Measurements from ENCODE around the gene DLX6. TPM values are rescaled to one million over a fixed set of nuclear protein-coding genes. Genes with fewer than 3 reads are reported as not detected.

Gene DLX6
- polyA plus RNA-seq, 2 donors, result 0.06 TPM; not detected in 1

DNA sequence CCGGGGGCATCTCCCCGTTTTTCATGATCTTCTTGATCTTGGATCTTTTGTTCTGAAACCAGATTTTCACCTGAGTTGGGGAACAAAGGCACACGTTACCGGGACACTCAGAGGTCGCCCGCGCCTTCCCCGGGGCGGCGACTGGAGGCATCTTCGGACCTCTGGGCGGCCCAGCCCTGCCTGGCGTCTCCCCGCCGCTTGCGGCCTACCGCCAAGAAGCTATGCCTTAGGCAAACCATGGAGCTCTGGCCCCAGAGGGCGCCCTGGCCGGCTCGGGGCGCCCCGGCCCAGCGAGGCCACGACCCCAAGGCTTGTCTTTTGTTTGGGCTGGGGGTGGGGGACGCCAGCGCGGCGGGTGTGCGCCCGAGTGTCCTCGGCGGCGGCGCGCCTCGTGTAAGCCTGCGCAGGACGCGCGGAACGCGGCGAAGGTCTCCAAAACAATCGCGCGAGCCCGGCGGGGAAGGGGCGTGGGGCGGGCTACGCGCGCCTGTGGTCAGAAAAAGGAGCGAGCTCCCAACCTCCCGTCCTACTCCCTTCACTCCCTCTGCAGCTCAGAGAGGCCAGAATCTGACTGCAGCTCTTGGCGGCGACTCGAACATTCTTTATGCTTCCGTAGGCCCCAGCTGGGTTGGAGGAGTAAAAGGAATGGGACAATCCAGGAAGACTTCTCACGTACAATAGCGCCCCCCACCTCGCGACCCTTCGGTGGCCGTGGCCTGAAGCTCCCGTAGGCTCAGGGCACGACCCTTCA is 15.8 kb downstream of the DLX6 start:
- Histone ChIP-seq H3K27ac (ENCODE audit: low read depth in 2 of 2, low read length in 1 of 2) (no peak overlapping the region), H3K27me3 (ENCODE audit: control insufficient read depth in 1 of 2, insufficient read depth in 2 of 2, low read length in 2 of 2) (peaks cover 0 to 41% of the 10 kb centered on the region in 2 donors), H3K4me1 (ENCODE audit: control insufficient read depth in 2 of 2, insufficient read depth in 2 of 2, low read length in 1 of 2) (peaks cover 2 to 24% of the 10 kb centered on the region in 2 donors), H3K9me3 (ENCODE audit: control insufficient read depth in 2 of 2, insufficient read depth in 1 of 2, low read depth in 1 of 2, low read length in 1 of 2) (peaks cover 0 to 6% of the 10 kb centered on the region in 2 donors), H3K4me3 (ENCODE audit: low read depth in 1 of 2, low read length in 2 of 2) (no peak overlapping the region), H3K36me3 (ENCODE audit: control insufficient read depth in 2 of 2, insufficient read depth in 2 of 2, low read length in 1 of 2) (no peaks in the 10 kb centered on the region)
- WGBS, 2 donors, result 15 to 29% methylated on average over 66 to 67 of the region's 67 CpGs

DNA sequence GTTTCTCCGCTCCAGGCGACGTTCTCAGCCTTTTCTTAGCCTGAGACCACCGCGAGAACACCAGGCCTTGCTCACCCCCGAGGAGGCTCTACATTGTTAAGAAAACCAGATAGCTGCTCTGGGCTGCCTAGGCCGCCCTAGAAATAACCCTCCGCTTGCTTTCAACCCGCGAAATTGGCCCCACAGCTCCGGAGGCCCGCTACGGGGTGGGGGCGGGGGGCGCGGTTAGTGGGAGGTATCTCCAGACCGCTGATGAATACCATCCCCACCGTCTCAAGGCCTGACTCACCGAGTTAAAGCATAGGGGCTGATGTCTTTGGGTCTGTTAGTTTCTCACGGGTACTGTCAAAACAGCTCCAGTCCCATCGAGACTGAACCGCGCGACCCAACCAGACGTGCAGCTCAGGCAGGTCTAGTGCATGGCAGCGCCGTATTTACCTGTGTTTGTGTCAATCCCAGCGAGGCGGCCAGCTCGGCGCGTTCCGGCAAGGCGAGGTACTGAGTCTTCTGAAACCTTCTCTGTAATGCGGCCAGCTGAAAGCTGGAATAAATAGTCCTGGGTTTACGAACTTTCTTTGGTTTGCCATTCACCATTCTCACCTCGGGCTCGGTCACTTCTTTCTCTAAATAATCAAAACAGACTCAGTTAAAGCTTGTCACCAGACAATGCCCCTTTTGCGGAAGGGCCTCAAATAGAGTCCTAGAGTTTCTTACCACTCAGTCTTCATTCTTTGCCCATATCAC is 16.6 kb downstream of the DLX6 start:
- WGBS, 2 donors, result 22 to 36% methylated on average over 39 of the region's 39 CpGs
- Histone ChIP-seq H3K27ac (ENCODE audit: low read depth in 2 of 2, low read length in 1 of 2) (no peak overlapping the region), H3K36me3 (ENCODE audit: control insufficient read depth in 2 of 2, insufficient read depth in 2 of 2, low read length in 1 of 2) (no peaks in the 10 kb centered on the region), H3K4me1 (ENCODE audit: control insufficient read depth in 2 of 2, insufficient read depth in 2 of 2, low read length in 1 of 2) (peaks cover 2 to 18% of the 10 kb centered on the region in 2 donors), H3K9me3 (ENCODE audit: control insufficient read depth in 2 of 2, insufficient read depth in 1 of 2, low read depth in 1 of 2, low read length in 1 of 2) (peaks cover 0 to 6% of the 10 kb centered on the region in 2 donors), H3K27me3 (ENCODE audit: control insufficient read depth in 1 of 2, insufficient read depth in 2 of 2, low read length in 2 of 2) (peaks cover 0 to 35% of the 10 kb centered on the region in 2 donors), H3K4me3 (ENCODE audit: low read depth in 1 of 2, low read length in 2 of 2) (no peak overlapping the region)

DNA sequence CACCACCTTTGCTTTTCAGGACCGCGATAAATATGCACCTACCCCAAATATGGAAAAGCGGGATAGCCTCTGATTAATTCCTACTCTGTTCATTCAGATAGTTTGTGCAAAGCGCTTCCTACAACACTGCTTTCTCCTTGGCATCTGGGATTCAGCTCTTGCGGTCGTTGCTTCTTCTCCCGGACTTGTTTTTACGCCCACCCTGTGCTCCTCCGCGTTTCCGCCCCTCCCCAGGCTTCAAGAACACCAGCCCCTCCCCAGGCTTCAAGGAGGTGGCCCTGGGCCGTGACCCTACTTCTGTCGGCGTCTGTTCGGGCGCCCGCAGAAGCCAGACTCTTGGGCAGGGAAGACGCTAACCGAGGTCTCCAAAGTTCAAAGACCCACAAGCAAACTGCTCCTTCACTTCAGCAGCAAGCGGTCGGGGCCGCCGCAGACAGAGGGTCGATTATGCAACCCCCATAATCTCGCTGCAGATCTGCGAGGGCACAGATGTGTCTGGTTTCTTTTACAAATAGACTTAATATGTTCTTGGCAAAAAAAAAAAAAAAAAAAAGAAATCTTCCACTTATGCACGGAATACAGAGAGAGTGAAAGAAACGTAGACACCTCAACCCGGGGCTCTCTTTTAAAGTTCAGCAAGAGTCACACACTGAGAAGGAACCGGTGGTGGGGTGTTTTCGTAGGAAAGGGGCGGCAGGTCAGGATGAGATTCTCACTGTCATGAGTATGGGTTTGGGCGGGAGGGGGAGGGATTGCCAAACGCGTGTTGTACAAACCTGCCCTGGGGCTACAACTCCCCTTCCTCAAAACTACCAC is 17.3 kb downstream of the DLX6 start:
- H3K9me3 ChIP-seq (ENCODE audit: control insufficient read depth in 2 of 2, insufficient read depth in 1 of 2, low read depth in 1 of 2, low read length in 1 of 2), result peaks cover 0 to 3% of the 10 kb centered on the region in 2 donors
- no peaks in the 10 kb centered on the region for H3K36me3 ChIP-seq (ENCODE audit: control insufficient read depth in 2 of 2, insufficient read depth in 2 of 2, low read length in 1 of 2)
- no peak overlapping the region for H3K4me3 ChIP-seq (ENCODE audit: low read depth in 1 of 2, low read length in 2 of 2)
- peaks cover 4 to 14% of the 10 kb centered on the region in 2 donors for H3K4me1 ChIP-seq (ENCODE audit: control insufficient read depth in 2 of 2, insufficient read depth in 2 of 2, low read length in 1 of 2)
- peaks cover 0 to 28% of the 10 kb centered on the region in 2 donors for H3K27me3 ChIP-seq (ENCODE audit: control insufficient read depth in 1 of 2, insufficient read depth in 2 of 2, low read length in 2 of 2)
- 10 to 26% methylated on average over 35 of the region's 35 CpGs for WGBS, 2 donors
- no peak overlapping the region for H3K27ac ChIP-seq (ENCODE audit: low read depth in 2 of 2, low read length in 1 of 2)

DNA sequence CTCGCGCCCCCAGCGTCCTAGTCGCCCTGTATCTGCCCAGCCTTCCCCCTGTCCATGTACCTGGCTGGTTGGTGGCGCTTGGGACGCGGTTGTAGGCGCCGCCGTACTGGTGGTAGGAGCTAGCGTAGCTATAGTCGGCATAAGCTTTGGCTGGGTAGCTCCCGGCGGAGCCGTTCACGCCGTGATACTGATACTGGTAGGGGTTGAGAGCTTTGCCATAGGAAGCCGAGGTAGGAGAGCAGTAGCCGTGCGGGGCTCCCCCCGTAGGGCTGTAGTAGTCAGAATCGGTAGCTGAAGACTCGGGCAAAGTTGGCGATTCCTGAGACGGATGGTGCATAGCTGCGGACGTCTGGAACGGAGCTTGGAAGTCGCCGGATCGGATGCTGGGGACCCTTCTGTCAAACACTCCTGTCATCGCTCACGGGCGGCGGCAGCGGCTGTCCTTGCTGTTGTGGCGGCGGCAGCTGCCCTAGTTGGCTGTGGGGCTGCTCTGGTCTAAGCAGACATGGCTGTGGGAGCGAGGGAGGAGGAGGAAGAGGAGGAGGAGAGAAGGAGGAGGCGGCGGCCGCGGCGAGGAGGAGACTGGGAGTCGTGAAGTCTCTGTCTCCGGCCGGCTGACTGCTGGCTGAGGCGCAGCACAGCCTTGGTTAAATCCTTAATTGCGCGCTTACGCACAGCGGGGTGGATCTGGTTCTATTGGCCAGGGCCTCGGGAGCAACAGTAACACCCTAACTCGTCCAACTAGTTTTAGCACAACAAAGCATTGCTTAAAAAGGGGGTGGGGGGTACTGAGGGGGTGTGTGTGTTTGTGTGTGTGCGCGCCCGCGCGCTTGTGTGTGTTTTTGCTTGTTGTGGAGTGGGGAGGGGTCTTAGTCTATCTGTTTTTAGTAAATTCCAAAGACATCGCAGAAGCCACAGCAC is 19.1 kb downstream of the DLX6 start, which contains the start of gene DLX5:
Gene DLX5, minus strand, starts transcription at position 623 of the 921 bp plus-strand sequence. Its CDS starts 208 bp downstream, at position 415.
- Histone ChIP-seq H3K9me3 (ENCODE audit: control insufficient read depth in 2 of 2, insufficient read depth in 1 of 2, low read depth in 1 of 2, low read length in 1 of 2) (peaks cover 0 to 3% of the 10 kb centered on the region in 2 donors), H3K4me1 (ENCODE audit: control insufficient read depth in 2 of 2, insufficient read depth in 2 of 2, low read length in 1 of 2) (peaks cover 4 to 8% of the 10 kb centered on the region in 2 donors), H3K4me3 (ENCODE audit: low read depth in 1 of 2, low read length in 2 of 2) (peak within 1 kb of the TSS; percentile 64 to 67), H3K36me3 (ENCODE audit: control insufficient read depth in 2 of 2, insufficient read depth in 2 of 2, low read length in 1 of 2) (no peaks in the 10 kb centered on the region), H3K27ac (ENCODE audit: low read depth in 2 of 2, low read length in 1 of 2) (peak within 1 kb of the TSS; percentile 37 to 57), H3K27me3 (ENCODE audit: control insufficient read depth in 1 of 2, insufficient read depth in 2 of 2, low read length in 2 of 2) (peaks cover 0 to 21% of the 10 kb centered on the region in 2 donors)
- WGBS, 2 donors, result 2 to 3% methylated on average over 60 of the region's 60 CpGs

DNA sequence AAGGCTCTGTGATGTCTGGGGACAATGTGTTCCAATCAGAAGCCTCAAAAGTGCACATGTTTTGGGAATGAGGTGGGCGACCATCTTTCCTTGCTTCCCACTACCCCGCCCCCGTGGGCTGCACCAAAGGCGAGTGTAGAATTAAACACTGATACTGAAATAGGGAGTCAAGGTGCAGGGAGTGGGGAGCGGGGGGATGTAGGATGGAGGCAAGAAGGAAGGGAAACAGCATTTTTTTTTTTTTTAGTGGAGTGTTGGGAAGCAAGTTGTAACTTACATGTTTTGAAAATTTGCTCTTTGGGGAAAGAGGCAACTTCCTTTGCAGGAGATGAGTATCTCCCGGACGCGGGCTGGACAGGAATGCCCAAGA is 19.8 kb downstream of the DLX6 start:
- peaks cover 4 to 8% of the 10 kb centered on the region in 2 donors for H3K4me1 ChIP-seq (ENCODE audit: control insufficient read depth in 2 of 2, insufficient read depth in 2 of 2, low read length in 1 of 2)
- H3K27ac ChIP-seq (ENCODE audit: low read depth in 2 of 2, low read length in 1 of 2), result no peak overlapping the region
- 10 to 28% methylated on average over 8 of the region's 8 CpGs for WGBS, 2 donors
- H3K4me3 ChIP-seq (ENCODE audit: low read depth in 1 of 2, low read length in 2 of 2), result no peak overlapping the region
- peaks cover 0 to 21% of the 10 kb centered on the region in 2 donors for H3K27me3 ChIP-seq (ENCODE audit: control insufficient read depth in 1 of 2, insufficient read depth in 2 of 2, low read length in 2 of 2)
- H3K9me3 ChIP-seq (ENCODE audit: control insufficient read depth in 2 of 2, insufficient read depth in 1 of 2, low read depth in 1 of 2, low read length in 1 of 2), result peaks cover 0 to 3% of the 10 kb centered on the region in 2 donors
- H3K36me3 ChIP-seq (ENCODE audit: control insufficient read depth in 2 of 2, insufficient read depth in 2 of 2, low read length in 1 of 2), result no peaks in the 10 kb centered on the region

DNA sequence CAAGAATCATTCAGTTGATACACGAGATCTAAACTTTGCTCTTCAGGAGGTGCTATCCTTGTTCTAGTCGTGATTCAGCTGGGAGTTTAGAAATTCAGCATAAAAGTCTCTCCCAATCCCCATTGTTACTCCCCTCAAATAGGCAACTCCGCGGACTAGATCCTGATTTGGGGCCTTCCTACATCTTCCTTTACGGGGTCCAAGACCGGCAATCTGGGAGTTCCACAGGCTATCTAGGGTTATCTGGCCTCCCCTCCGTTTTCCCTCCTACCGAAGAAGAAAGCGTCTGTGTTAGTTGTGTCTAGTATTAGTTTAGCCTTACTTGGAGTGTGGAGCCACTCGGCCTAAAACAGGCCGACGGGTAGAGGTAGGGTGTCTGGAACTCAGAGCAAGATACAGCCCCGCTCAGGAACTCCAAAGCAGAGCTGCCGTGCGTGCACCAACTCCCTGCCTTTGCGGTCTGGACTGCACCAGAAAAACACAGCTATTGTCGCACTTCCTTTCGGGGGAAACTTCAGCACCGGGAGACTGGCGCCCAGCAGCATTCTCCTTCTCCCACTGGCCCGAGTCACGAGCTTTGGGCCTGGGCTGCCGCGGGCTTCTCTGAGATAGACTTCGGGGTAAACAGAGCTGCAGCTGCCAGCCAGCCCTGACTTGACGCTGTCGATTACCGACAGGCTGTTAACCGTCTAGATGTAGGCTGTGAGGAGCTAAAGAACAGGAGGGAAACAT is 20.8 kb downstream of the DLX6 start:
- 21 to 40% methylated on average over 29 of the region's 29 CpGs for whole genome bisulfite sequencing, 2 donors
- Histone ChIP-seq H3K27ac (ENCODE audit: low read depth in 2 of 2, low read length in 1 of 2) (no peak overlapping the region), H3K4me3 (ENCODE audit: low read depth in 1 of 2, low read length in 2 of 2) (no peak overlapping the region), H3K9me3 (ENCODE audit: control insufficient read depth in 2 of 2, insufficient read depth in 1 of 2, low read depth in 1 of 2, low read length in 1 of 2) (peaks cover 0 to 3% of the 10 kb centered on the region in 2 donors), H3K4me1 (ENCODE audit: control insufficient read depth in 2 of 2, insufficient read depth in 2 of 2, low read length in 1 of 2) (peaks cover 4 to 8% of the 10 kb centered on the region in 2 donors), H3K36me3 (ENCODE audit: control insufficient read depth in 2 of 2, insufficient read depth in 2 of 2, low read length in 1 of 2) (no peaks in the 10 kb centered on the region), H3K27me3 (ENCODE audit: control insufficient read depth in 1 of 2, insufficient read depth in 2 of 2, low read length in 2 of 2) (peaks cover 0 to 14% of the 10 kb centered on the region in 2 donors)

DNA sequence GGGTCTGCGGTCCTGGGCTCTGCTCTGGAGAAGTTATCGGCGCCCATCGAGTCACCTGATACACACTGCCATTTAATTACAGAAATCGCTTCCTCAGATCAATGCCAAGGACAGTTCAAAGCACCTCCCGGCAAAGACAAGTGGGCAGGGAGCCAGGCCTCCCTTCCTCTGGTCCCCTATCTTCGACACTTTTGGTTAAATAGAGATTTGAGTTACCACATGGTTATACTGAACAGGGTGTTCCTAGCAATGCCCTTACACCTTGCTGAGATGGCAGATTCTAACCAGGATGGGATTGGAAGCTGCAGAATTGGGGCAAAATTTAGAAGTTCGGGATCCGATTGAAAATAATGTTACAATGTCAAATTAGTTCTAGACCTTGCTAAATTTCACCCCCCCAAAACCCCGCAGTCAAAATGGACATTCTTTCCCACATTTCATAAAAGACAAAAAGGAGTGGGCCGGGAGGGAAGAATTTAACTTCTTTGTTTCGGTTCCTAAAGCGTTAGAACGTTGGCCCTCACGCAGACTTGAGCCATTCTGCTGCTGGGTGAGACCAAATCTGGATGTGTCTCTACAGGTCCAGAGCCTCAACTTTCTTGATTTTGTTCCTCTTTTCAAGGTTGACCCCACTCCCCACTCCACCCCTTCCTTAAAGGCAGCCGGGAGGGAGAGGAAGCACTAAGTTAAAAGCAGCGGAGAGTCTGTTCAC is 21.5 kb downstream of the DLX6 start:
- H3K4me1 ChIP-seq (ENCODE audit: control insufficient read depth in 2 of 2, insufficient read depth in 2 of 2, low read length in 1 of 2), result peaks cover 4 to 8% of the 10 kb centered on the region in 2 donors
- H3K36me3 ChIP-seq (ENCODE audit: control insufficient read depth in 2 of 2, insufficient read depth in 2 of 2, low read length in 1 of 2), result no peaks in the 10 kb centered on the region
- 22 to 30% methylated on average over 17 of the region's 17 CpGs for WGBS, 2 donors
- no peaks in the 10 kb centered on the region for H3K9me3 ChIP-seq (ENCODE audit: control insufficient read depth in 2 of 2, insufficient read depth in 1 of 2, low read depth in 1 of 2, low read length in 1 of 2)
- no peak overlapping the region for H3K27ac ChIP-seq (ENCODE audit: low read depth in 2 of 2, low read length in 1 of 2)
- peaks cover 0 to 12% of the 10 kb centered on the region in 2 donors for H3K27me3 ChIP-seq (ENCODE audit: control insufficient read depth in 1 of 2, insufficient read depth in 2 of 2, low read length in 2 of 2)
- H3K4me3 ChIP-seq (ENCODE audit: low read depth in 1 of 2, low read length in 2 of 2), result peak overlapping the region; percentile 10 to 42

Data from esophagus (tissue), 2 donors.